A549 (cell line): ENCODE results near the gene CADM1.

Experiments
- RFX5 ChIP-seq: fragments of 450-650 bp; IDR thresholded peaks from 2 replicates; pipeline ENCODE4 v1.7.1; 2014; ENCODE audit warnings: antibody characterized with exemption, mild to moderate bottlenecking, moderate library complexity
- SREBF2 ChIP-seq: fragments of 450-650 bp; IDR thresholded peaks from 2 replicates; pipeline ENCODE4 v1.6.1; 2014; ENCODE audit warnings: mild to moderate bottlenecking, moderate library complexity

- no peak for TF ChIP-seq SREBF2
- TF ChIP-seq RFX5: no peak
Observed at GRCh38 chr11:115418626-115419025, 85.6 kb downstream of the CADM1 start.
